ENCODE results near the gene SIM2. TPM values are rescaled to one million over a fixed set of nuclear protein-coding genes. Genes with fewer than 3 reads are reported as not detected.

Gene SIM2
- total and polyA plus RNA-seq, 2 experiments from 2014 or later, result 0.31 TPM; not detected in 1

DNA sequence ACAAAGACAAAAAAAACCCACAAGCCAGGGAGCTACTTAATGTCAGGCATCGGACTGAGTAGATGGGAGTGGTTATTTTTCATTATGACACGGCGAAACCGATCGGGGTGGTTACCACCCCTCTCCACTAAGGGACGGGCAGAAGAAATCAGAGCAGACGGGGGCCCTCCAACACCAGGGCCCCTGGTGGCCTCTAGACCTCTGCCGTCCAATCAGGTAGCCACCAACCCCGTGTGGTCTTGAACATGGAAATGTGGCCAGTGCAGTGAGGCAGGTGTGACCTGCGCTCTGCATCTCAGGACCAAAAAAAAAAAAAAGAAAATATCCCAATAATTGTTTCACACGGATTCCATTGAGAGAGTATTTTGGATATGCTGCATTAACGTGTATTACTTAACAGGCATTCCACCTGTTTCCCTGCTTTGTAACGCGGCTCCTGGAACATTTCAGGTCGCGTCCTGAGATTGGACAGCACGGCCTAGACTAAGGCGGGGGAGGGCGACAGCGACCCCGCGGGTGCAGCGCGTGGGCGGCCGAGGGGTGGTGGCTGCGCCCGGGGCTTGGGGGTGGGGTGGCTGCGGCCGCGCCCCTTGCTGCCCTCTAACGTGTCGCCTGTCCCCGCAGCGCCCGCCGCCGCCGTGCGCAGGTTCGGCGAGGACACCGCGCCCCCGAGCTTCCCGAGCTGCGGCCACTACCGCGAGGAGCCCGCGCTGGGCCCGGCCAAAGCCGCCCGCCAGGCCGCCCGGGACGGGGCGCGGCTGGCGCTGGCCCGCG, 48.3 kb downstream of the SIM2 start:
- H3K36me3 ChIP-seq, result no peaks in the 10 kb centered on the region
- H3K27me3 ChIP-seq, result peaks cover 27% of the 10 kb centered on the region
- DNase-seq (ENCODE audit: low read depth in 1 of 2, low spot score in 1 of 2), result peak in 1 of 2 donors; percentile 1
- H3K27ac ChIP-seq, result no peak overlapping the region
- peaks cover 27% of the 10 kb centered on the region for H3K4me1 ChIP-seq (ENCODE audit: low read depth)
- H3K4me3 ChIP-seq, result peak overlapping the region; percentile 41
- no peaks in the 10 kb centered on the region for H3K9me3 ChIP-seq (ENCODE audit: low read depth)
- no peak for TF ChIP-seq CTCF (IDR thresholded peaks at IDR 0.05; ENCODE audit: low read depth, low read length)

DNA sequence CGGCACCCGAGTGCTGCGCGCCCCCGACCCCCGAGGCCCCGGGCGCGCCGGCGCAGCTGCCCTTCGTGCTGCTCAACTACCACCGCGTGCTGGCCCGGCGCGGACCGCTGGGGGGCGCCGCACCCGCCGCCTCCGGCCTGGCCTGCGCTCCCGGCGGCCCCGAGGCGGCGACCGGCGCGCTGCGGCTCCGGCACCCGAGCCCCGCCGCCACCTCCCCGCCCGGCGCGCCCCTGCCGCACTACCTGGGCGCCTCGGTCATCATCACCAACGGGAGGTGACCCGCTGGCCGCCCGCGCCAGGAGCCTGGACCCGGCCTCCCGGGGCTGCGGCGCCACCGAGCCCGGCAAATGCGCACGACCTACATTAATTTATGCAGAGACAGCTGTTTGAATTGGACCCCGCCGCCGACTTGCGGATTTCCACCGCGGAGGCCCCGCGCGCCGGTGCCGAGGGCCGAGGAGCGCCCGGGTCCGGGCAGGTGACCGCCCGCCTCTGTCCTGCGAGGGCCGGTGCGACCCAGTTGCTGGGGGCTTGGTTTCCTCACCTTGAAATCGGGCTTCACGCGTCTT, 49.0 kb downstream of the SIM2 start:
- peak; percentile 15 for TF ChIP-seq CTCF (IDR thresholded peaks at IDR 0.05; ENCODE audit: low read depth, low read length)
- no peak overlapping the region for H3K27ac ChIP-seq
- H3K4me1 ChIP-seq (ENCODE audit: low read depth), result peaks cover 27% of the 10 kb centered on the region
- peak overlapping the region; percentile 47 for H3K4me3 ChIP-seq
- no peaks in the 10 kb centered on the region for H3K36me3 ChIP-seq
- peaks cover 27% of the 10 kb centered on the region for H3K27me3 ChIP-seq
- DNase-seq (ENCODE audit: low read depth in 1 of 2, low spot score in 1 of 2), result peak; percentile 51 to 86
- H3K9me3 ChIP-seq (ENCODE audit: low read depth), result no peaks in the 10 kb centered on the region

DNA sequence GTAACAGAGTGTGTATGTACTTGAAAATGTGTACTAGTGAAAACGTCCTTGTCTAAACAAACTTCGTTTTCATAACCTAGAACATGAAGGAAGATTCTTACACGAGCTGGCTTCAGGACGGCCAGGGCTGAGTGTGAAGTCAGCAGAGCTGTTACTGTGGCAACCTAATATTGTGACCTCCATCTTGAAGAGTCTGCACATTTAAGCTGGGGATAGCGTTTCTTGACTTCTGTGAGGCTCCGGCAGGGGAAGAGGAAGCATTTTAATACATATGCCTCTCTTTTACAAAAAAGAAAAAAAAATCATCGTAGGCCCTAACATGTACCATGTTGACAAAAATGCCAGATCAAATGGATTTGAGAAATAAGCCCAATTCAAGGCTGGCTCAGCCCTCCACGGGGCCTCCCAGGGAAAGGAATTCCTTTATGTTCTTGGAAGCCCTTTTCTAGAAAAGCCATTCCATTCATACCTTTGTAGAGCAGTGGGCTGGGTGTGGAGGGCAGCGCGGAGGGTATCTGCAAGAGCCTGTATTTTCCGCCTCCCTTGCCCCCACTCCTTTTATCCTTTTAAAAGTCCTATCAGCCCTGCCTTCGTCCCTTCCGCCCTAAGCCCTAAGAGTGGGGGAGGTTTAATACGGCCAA, 51.1 kb downstream of the SIM2 start:
- peaks cover 27% of the 10 kb centered on the region for H3K4me1 ChIP-seq (ENCODE audit: low read depth)
- no peak overlapping the region for H3K27ac ChIP-seq
- peak; percentile 46 to 62 for DNase-seq (ENCODE audit: low read depth in 1 of 2, low spot score in 1 of 2)
- no peaks in the 10 kb centered on the region for H3K36me3 ChIP-seq
- no peaks in the 10 kb centered on the region for H3K9me3 ChIP-seq (ENCODE audit: low read depth)
- no peak for TF ChIP-seq CTCF (IDR thresholded peaks at IDR 0.05; ENCODE audit: low read depth, low read length)
- no peak overlapping the region for H3K4me3 ChIP-seq
- peaks cover 24% of the 10 kb centered on the region for H3K27me3 ChIP-seq

DNA sequence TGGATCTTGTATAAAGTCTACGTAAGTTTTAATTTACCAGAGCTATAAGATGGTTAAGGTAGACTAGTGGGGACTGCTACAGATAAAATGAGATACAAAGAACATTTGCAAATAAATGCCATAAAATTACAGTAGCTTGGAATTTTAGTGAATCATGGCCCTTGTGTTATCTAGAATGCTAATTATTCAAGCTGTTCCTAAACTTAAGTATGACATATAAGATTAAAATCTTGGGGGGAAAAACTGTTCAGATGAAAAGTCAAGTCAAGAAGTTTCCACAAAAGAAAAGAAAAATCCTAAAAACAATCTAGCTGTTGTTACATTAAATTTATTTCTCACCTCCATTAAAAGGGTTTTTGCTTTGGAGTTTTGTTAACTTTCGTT, 51.7 kb downstream of the SIM2 start:
- H3K27ac ChIP-seq, result no peak overlapping the region
- DNase-seq (ENCODE audit: low read depth in 1 of 2, low spot score in 1 of 2), result no peak
- no peak for TF ChIP-seq CTCF (IDR thresholded peaks at IDR 0.05; ENCODE audit: low read depth, low read length)
- H3K4me3 ChIP-seq, result no peak overlapping the region
- no peaks in the 10 kb centered on the region for H3K9me3 ChIP-seq (ENCODE audit: low read depth)
- no peaks in the 10 kb centered on the region for H3K36me3 ChIP-seq
- peaks cover 27% of the 10 kb centered on the region for H3K4me1 ChIP-seq (ENCODE audit: low read depth)
- H3K27me3 ChIP-seq, result peaks cover 19% of the 10 kb centered on the region

GRCh38 chr21:36751383-36751782, 52.5 kb downstream of the SIM2 start:
- no peaks in the 10 kb centered on the region for H3K36me3 ChIP-seq
- H3K27me3 ChIP-seq, result peaks cover 15% of the 10 kb centered on the region
- no peak for TF ChIP-seq CTCF (IDR thresholded peaks at IDR 0.05; ENCODE audit: low read depth, low read length)
- peak overlapping the region; percentile 2 for H3K27ac ChIP-seq
- peaks cover 27% of the 10 kb centered on the region for H3K4me1 ChIP-seq (ENCODE audit: low read depth)
- H3K4me3 ChIP-seq, result no peak overlapping the region
- no peak for DNase-seq (ENCODE audit: low read depth in 1 of 2, low spot score in 1 of 2)
- H3K9me3 ChIP-seq (ENCODE audit: low read depth), result no peaks in the 10 kb centered on the region

Data from cardiac muscle cell (in vitro differentiated cells and primary cell).